WTC11 (cell line): Measurements from ENCODE around the gene NIFK. TPM values are rescaled to one million over a fixed set of nuclear protein-coding genes. Genes with fewer than 3 reads are reported as not detected.

Experiments
- ATAC-seq: fragments of 200-7000 bp; cut with Tn5 transposase; 2 replicates; pipeline ENCODE4 v1.10.0; 2021; ENCODE audit warnings: mild to moderate bottlenecking, moderate library complexity
- CTCF ChIA-PET: fragments of 300-600 bp; sonication (Branson Sonifier 250); formaldehyde crosslinking; loops from one replicate; lab custom pipeline; 2021; ENCODE audit warnings: antibody characterized with exemption; lab: Charles Lee
- POLR2A ChIA-PET: fragments of 350-600 bp; sonication (Branson Sonifier 250); formaldehyde crosslinking; loops from one replicate; lab custom pipeline; 2021; ENCODE audit warnings: antibody characterized with exemption; lab: Charles Lee
- DNase-seq: peaks from one replicate; pipeline ENCODE4 v3.0.0; 2021; ENCODE audit warnings: low spot score
- H3K27ac Mint-ChIP-seq: 2 replicates; pipeline ENCODE4 v1.8.0; 2021; ENCODE audit warnings: mixed read lengths
- H3K27me3 Mint-ChIP-seq: 2 replicates; pipeline ENCODE4 v1.8.0; 2021; ENCODE audit warnings: low read depth, mild to moderate bottlenecking, moderate library complexity, mixed read lengths
- H3K36me3 Mint-ChIP-seq: 2 replicates; pipeline ENCODE4 v1.8.0; 2021; ENCODE audit warnings: mixed read lengths
- H3K4me1 Mint-ChIP-seq: 2 replicates; pipeline ENCODE4 v1.8.0; 2022; ENCODE audit warnings: mixed read lengths
- H3K4me3 Mint-ChIP-seq: 2 replicates; pipeline ENCODE4 v1.8.0; 2021; ENCODE audit warnings: mild to moderate bottlenecking, moderate library complexity, mixed read lengths
- H3K9me3 Mint-ChIP-seq: 2 replicates; pipeline ENCODE4 v1.8.0; 2021; ENCODE audit warnings: mixed read lengths
- ATF3 ChIP-seq: sonication (generic); formaldehyde crosslinking; conservative IDR thresholded peaks from 2 replicates; pipeline ENCODE4 v1.8.1; 2022; ENCODE audit warnings: mild to moderate bottlenecking, missing genetic modification reagents
- FOXP1 ChIP-seq: sonication (generic); formaldehyde crosslinking; IDR thresholded peaks from 2 replicates; pipeline ENCODE4 v1.8.0; 2022; ENCODE audit warnings: missing genetic modification reagents, mild to moderate bottlenecking, moderate library complexity, borderline replicate concordance
- GRHL2 ChIP-seq: fragments of 250-450 bp; sonication (Bioruptor Pico); IDR thresholded peaks from 2 replicates; pipeline ENCODE4 v1.8.0; 2022; ENCODE audit warnings: mild to moderate bottlenecking, moderate library complexity; ENCODE audit not compliant: insufficient replicate concordance, severe bottlenecking
- GTF2I ChIP-seq: fragments of 250-450 bp; sonication (Bioruptor Pico); conservative IDR thresholded peaks from 2 replicates; pipeline ENCODE4 v1.4.0; 2021; ENCODE audit warnings: mild to moderate bottlenecking
- MYBL2 ChIP-seq: sonication (generic); formaldehyde crosslinking; IDR thresholded peaks from 2 replicates; pipeline ENCODE4 v1.8.1; 2023; ENCODE audit warnings: mild to moderate bottlenecking, moderate library complexity, missing genetic modification reagents
- NR3C1 ChIP-seq: sonication (generic); formaldehyde crosslinking; conservative IDR thresholded peaks from 2 replicates; pipeline ENCODE4 v1.8.1; 2023; ENCODE audit warnings: low read depth, mild to moderate bottlenecking, missing genetic modification reagents
- PRDM15 ChIP-seq: sonication (generic); formaldehyde crosslinking; IDR thresholded peaks from 2 replicates; pipeline ENCODE4 v1.8.0; 2022; ENCODE audit warnings: missing genetic modification reagents
- USF1 ChIP-seq: sonication (generic); formaldehyde crosslinking; IDR thresholded peaks from 2 replicates; pipeline ENCODE4 v1.8.0; 2022; ENCODE audit warnings: mild to moderate bottlenecking, missing genetic modification reagents
- ZNF232 ChIP-seq: sonication (generic); formaldehyde crosslinking; IDR thresholded peaks from 2 replicates; pipeline ENCODE4 v1.8.0; 2022; ENCODE audit warnings: mild to moderate bottlenecking, missing genetic modification reagents
- ZNF263 ChIP-seq: sonication (generic); formaldehyde crosslinking; IDR thresholded peaks from 2 replicates; pipeline ENCODE4 v1.8.1; 2022; ENCODE audit warnings: low read depth, mild to moderate bottlenecking, moderate library complexity, missing genetic modification reagents
- ZNF671 ChIP-seq: fragments of 250-450 bp; sonication (Bioruptor Pico); IDR thresholded peaks from 2 replicates; pipeline ENCODE4 v1.8.0; 2021; ENCODE audit warnings: mild to moderate bottlenecking
- total RNA-seq: library from RNA; stranded (reverse); gene quantifications from 3 replicates; pipeline ENCODE4 v1.2.3, GENCODE V29; 2021
- TF ChIP-seq, protein P1 (sequence below): sonication (generic); formaldehyde crosslinking; IDR thresholded peaks from 2 replicates; pipeline ENCODE4 v1.8.1; 2022; ENCODE audit warnings: low read depth, missing genetic modification reagents, borderline replicate concordance
- TF ChIP-seq, protein P2 (sequence below): sonication (generic); formaldehyde crosslinking; IDR thresholded peaks from 2 replicates; pipeline ENCODE4 v1.8.1; 2023; ENCODE audit warnings: mild to moderate bottlenecking, moderate library complexity, missing genetic modification reagents
- TF ChIP-seq, protein P3 (sequence below): sonication (generic); formaldehyde crosslinking; IDR thresholded peaks from 2 replicates; pipeline ENCODE4 v1.8.1; 2023; ENCODE audit warnings: mild to moderate bottlenecking, missing genetic modification reagents, moderate library complexity

Gene NIFK
- total RNA-seq, 1 experiment from 2014 or later = 91.3 TPM

DNA sequence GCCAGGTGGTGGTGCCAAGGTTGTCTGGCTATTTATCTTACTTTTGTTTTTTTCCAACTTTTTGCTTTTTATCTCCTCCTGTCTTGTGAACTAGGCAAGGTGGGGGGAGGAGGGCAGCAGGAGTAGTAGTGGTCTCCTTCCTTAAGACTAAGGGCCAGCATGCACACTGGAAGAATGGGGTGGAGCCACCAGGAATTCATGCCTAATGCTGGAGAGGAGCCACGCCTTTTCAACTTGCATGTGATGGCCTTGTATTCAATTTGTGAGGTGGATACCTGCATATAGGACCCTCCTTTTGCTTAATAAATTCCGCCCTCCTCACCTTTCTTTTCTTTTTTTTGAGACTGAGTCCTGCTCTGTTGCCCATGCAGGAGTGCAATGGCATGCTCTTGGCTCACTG, 49.8 kb downstream of the NIFK start:
- ChIA-PET POLR2A (interaction anchor here (0.6 kb wide), 1 partner anchor 33 kb away, joined by 4 read pairs; no protein-coding TSS in a partner anchor), CTCF (interaction anchor here (0.5 kb wide), 1 partner anchor 112 kb away, joined by 3 read pairs; no protein-coding TSS in a partner anchor)
- Mint-ChIP-seq H3K27ac (peak overlapping the region; percentile 83; the same call in 1 of the 2 replicates), H3K9me3 (peaks cover 31% of the 10 kb centered on the region), H3K27me3 (peaks cover 30% of the 10 kb centered on the region), H3K36me3 (peaks cover 28% of the 10 kb centered on the region), H3K4me1 (peaks cover 55% of the 10 kb centered on the region), H3K4me3 (peak overlapping the region; percentile 66; the same call in 1 of the 2 replicates)
- DNase-seq = no peak
- TF ChIP-seq FOXP1 (CRISPR knock-in tag) (no peak), MYBL2 (CRISPR knock-in tag) (no peak), NR3C1 (CRISPR knock-in tag) (no peak), GTF2I (CRISPR knock-in tag) (no peak), GRHL2 (CRISPR knock-in tag) (no peak), ATF3 (no peak), USF1 (CRISPR knock-in tag) (no peak), ZNF232 (CRISPR knock-in tag) (no peak)
- TF ChIP-seq, protein P1, sequence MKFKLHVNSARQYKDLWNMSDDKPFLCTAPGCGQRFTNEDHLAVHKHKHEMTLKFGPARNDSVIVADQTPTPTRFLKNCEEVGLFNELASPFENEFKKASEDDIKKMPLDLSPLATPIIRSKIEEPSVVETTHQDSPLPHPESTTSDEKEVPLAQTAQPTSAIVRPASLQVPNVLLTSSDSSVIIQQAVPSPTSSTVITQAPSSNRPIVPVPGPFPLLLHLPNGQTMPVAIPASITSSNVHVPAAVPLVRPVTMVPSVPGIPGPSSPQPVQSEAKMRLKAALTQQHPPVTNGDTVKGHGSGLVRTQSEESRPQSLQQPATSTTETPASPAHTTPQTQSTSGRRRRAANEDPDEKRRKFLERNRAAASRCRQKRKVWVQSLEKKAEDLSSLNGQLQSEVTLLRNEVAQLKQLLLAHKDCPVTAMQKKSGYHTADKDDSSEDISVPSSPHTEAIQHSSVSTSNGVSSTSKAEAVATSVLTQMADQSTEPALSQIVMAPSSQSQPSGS (CRISPR knock-in tag) = no peak
- TF ChIP-seq, protein P2, sequence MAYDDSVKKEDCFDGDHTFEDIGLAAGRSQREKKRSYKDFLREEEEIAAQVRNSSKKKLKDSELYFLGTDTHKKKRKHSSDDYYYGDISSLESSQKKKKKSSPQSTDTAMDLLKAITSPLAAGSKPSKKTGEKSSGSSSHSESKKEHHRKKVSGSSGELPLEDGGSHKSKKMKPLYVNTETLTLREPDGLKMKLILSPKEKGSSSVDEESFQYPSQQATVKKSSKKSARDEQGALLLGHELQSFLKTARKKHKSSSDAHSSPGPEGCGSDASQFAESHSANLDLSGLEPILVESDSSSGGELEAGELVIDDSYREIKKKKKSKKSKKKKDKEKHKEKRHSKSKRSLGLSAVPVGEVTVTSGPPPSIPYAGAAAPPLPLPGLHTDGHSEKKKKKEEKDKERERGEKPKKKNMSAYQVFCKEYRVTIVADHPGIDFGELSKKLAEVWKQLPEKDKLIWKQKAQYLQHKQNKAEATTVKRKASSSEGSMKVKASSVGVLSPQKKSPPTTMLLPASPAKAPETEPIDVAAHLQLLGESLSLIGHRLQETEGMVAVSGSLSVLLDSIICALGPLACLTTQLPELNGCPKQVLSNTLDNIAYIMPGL (CRISPR knock-in tag) = no peak
- TF ChIP-seq, protein P3, sequence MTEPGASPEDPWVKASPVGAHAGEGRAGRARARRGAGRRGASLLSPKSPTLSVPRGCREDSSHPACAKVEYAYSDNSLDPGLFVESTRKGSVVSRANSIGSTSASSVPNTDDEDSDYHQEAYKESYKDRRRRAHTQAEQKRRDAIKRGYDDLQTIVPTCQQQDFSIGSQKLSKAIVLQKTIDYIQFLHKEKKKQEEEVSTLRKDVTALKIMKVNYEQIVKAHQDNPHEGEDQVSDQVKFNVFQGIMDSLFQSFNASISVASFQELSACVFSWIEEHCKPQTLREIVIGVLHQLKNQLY (CRISPR knock-in tag) = no peak
- peak; percentile 28 for ATAC-seq

DNA sequence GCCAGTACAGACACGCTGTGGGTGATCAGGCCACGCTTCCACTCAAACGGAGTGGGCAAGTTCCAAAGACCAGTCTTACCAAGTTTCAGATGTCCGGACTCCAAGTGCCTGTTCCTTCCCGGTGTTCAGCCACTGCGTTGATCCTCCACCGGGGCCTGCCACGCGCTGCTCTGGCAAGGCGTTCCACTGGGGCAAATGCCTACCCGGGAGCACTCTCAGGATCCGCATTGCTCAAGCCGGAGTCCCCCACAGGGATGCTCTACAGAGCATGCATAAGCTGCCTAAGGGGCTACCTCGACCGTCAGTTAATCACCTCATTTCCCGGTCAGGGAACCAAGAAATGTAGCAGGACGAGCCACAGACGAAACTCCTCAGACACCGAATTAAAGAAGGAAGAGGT, 50.5 kb downstream of the NIFK start:
- H3K36me3 Mint-ChIP-seq = peaks cover 35% of the 10 kb centered on the region
- peaks cover 37% of the 10 kb centered on the region for H3K9me3 Mint-ChIP-seq
- peaks cover 62% of the 10 kb centered on the region for H3K4me1 Mint-ChIP-seq
- peak overlapping the region; percentile 57 for H3K27ac Mint-ChIP-seq
- DNase-seq (peak; percentile 46), ATAC-seq (peak; percentile 54)
- peak overlapping the region; percentile 66 for H3K4me3 Mint-ChIP-seq
- POLR2A ChIA-PET = interaction anchor here (0.6 kb wide), 1 partner anchor 34 kb away, joined by 4 read pairs; no protein-coding TSS in a partner anchor
- TF ChIP-seq FOXP1 (CRISPR knock-in tag) = no peak
- peak; percentile 77; the same call in 1 of the 2 replicates for TF ChIP-seq ZNF263
- CTCF ChIA-PET = interaction anchor here (0.5 kb wide), 1 partner anchor 112 kb away, joined by 3 read pairs; no protein-coding TSS in a partner anchor
- H3K27me3 Mint-ChIP-seq = peaks cover 37% of the 10 kb centered on the region

- Mint-ChIP-seq H3K4me1 (peaks cover 70% of the 10 kb centered on the region), H3K27me3 (peaks cover 54% of the 10 kb centered on the region), H3K4me3 (peak overlapping the region; percentile 70), H3K27ac (peak overlapping the region; percentile 50), H3K9me3 (peaks cover 47% of the 10 kb centered on the region), H3K36me3 (peaks cover 45% of the 10 kb centered on the region)
- ChIA-PET POLR2A (no interaction called here), CTCF (no interaction called here)
- no peak for DNase-seq
- TF ChIP-seq ZNF671 (CRISPR knock-in tag) = 0 out of 2 replicates have a peak, but pooled peaks have one; percentile 6
- no peak for TF ChIP-seq PRDM15 (CRISPR knock-in tag)
- ATAC-seq = peak; percentile 34
Observed at GRCh38 chr2:121682396-121683298, 54.0 kb downstream of the NIFK start.
